ENCODE results near the gene FMC1.

Gene FMC1

DNA sequence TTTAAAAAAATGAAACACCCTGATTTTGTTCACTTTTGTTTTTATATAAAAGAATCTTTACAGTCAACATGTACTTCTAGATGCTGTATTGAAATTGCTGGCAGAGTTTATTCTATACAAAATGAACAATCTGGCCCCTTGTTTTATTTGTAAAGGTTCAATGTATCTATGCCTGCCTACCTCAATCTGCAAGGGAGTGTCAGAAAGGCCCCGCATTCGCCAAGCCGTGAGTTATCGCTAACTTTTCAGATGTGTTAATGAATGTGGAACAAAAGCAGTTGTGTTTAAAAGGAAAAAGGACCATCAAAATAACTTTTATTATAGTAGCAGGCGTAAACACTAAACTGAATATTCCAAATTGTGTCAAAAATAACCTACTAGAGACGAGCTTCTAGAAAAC, 33.1 kb downstream of the FMC1 start:
- DNase-seq (ENCODE audit: low read depth in 2 of 2) = no peak

DNA sequence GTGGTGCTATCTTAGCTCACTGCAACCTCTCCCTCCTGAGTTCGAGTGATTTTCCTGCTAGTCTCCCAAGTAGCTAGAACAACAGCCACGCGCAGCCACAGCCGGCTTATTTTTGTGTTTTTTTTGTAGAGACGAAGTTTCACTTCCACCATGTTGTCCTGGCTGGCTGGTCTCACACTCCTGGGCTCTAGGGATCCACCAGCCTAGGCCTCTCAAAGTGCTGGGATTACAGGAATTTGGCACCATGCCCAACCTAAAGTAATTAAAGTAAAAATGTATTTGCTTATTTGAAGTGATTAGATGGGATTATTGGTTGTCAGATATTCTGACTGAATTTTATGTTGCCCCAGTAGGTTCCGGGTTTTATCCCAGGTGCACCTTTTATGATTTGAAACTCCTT, 41.3 kb downstream of the FMC1 start:
- no peak for DNase-seq (ENCODE audit: low read depth in 2 of 2)

DNA sequence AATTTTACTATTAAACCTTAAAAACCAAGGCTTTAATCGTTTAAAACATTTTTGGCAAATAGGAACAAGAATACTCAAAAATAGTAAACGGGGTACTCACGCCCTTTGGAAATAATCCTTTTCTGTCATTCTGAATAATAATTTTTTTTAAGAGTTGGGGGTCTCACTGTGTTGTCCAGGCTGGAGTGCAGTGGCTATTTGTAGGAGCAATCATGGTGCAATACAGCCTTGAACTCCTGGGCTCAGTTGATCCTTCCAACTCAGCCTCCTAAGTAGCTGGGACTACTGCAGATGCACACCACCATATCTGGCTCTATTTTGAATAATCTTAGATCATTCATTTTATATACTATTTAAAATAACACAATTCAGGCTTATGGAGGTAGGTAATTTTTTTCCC, 43.5 kb downstream of the FMC1 start:
- DNase-seq (ENCODE audit: low read depth in 2 of 2) = no peak

DNA sequence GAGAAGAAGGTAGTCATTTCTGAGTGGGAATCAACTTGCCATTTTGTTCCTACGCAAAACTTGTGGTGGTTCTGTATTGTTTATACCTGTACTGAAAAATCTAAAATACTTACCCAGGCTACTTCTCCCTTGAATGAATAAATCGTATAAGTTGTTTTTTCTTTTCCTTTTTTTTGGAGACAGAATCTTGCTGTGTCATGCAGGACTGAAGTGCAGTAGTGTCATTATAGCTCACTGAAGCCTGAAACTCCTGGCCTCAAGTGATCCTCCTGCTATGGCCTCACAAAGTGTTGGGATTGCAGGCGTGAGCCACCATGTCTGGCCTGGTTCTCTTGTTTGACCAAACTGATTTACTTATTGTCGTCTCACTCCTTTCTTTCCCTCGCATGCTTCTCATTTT, 46.5 kb downstream of the FMC1 start:
- no peak for DNase-seq (ENCODE audit: low read depth in 2 of 2)

DNA sequence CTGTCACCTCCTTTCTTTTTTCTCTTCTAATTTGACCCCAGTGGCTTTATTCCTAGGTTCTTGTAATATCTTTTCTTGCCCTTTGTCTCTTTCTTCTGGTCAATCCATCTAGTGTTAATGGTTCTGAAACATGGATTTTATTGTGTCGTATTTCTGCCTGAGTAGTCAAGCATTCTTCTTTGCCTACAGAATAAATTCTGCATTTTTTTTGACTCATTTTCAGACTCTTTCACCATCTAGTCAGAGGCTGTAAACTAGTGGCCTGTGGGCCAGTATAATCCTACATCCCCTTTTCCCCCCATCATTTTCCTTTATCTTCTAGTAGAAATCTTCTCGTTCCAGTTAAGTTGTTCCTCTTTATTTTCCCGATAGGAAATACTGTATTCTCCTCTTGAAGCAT, 48.0 kb downstream of the FMC1 start:
- no peak for DNase-seq (ENCODE audit: low read depth in 2 of 2)

DNA sequence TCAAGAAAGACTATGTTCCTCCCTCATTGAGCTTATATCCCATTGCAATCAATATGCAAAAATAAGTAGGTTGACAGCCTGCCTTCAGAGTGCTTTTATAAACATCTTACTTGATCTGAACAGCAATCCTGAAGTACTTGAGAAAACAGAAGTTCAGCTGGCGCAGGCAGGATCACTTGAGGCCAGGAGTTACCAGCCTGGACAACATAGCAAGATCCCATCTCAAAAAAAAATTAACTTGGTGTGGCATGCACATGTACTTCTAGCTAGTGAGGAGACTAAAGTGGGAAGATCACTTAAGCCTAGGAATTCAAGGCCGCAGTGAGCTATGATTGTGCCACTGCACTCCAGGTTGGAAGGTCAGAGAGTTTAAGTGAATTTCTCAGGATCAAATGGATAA, 48.6 kb downstream of the FMC1 start:
- no peak for DNase-seq (ENCODE audit: low read depth in 2 of 2)

DNA sequence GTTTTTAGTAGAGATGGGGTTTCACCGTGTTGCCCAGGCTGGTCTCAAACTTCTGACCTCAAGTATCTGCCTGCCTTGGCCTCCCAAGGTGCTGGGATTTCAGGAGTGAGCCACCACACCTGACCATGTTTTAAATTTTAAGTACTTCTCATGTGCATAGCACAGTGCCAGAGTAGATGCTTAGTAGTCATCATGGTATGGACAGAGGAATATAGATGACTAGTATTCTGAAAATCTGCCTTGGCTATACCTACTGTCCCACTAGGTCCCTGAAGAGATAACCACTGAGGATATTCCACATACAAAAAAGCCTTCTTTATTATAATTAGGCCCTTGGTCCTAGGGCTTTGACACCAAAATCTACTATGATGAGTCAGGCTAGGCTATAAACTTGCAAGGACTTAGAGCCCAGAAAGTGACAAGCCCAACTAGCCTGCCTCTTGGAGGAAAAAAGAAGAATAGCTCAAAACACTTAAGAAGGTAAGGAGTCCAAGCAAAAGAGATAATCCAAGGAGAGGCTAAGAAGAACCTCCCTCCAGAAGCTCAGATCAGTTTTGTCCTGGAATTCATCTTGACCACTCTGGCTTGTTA, 52.6 kb downstream of the FMC1 start:
- DNase-seq (ENCODE audit: low read depth in 2 of 2) = no peak

DNA sequence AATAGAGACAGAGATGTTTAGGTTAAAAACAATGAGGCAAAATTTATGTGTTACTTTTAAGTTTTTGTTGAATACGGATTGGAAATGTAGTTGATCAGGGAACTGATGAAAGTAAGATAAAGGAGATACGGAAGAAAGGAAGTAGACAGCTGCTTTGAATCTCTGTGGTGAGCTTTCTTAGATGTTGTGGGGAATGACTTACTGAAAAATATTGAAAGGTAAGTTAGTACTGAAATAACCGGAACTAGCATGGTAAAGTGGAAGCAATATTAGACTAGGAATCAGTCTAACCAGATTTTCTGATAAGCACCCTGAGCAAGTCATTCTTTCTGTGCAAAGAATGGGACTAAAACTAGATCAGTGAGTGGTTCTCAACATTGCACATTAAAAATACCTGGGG, 53.4 kb downstream of the FMC1 start:
- no peak for DNase-seq (ENCODE audit: low read depth in 2 of 2)
